GM21529 (cell line): ENCODE results near the gene IYD.

Experiments
- ATAC-seq: cut with Tn5 transposase; IDR thresholded peaks from one replicate; pipeline ENCODE4 v1.9.1; 2021; ENCODE audit not compliant: unreplicated experiment

IYD gene

DNA sequence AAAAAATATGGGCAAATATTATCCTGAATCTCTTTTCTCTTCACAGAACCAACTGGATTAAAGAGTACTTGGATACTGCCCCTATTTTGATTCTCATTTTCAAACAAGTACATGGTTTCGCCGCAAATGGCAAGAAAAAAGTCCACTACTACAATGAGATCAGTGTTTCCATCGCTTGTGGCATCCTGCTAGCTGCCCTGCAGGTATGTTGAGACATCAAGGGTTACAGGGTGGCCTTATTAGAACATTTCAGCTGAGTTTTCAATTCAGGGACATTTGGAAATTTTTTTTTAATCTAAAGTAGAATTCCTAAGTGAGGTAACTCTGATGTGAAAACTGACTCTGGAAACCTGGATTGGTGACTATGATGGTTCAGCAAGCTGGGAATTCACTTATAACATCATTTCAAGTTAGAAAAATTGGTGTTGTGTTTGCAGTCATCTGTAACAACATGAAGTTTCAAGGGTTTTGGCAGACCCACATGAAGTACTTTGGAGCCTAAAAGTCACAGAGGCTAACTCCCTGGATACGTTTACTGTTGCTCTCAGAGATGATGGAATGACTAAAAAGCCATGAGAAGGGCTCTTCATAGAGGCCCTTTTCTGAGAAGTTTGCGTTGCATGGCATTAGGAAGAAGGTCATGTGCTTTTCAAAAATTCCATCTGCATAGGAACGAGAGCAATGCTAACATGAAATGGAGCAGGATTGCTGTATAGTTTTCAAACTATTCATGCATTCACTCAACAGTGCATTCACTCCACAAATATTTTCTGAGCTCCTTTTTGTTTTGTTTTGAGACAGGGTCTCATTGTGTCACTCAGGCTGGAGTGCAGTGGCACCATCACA, 25.5 kb downstream of the IYD start:
- no peak for ATAC-seq

DNA sequence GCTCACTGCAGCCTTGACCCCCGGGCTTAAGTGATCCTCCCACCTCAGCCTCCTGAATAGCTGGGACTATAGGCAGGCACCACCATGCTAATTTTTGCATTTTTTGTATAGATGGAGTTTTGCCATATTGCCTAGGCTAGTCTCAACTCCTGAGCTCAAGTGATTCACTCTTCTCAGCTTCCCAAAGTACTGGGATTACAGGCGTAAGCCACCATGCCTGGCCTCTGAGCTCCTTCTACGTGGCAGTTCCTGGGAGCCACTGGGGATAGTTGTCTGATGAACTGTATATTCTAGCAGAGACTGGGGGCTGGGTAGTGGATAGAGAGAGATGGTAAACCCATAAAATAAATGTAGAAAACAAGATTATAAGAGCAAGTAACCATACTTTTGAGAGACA, 26.1 kb downstream of the IYD start:
- ATAC-seq: no peak

DNA sequence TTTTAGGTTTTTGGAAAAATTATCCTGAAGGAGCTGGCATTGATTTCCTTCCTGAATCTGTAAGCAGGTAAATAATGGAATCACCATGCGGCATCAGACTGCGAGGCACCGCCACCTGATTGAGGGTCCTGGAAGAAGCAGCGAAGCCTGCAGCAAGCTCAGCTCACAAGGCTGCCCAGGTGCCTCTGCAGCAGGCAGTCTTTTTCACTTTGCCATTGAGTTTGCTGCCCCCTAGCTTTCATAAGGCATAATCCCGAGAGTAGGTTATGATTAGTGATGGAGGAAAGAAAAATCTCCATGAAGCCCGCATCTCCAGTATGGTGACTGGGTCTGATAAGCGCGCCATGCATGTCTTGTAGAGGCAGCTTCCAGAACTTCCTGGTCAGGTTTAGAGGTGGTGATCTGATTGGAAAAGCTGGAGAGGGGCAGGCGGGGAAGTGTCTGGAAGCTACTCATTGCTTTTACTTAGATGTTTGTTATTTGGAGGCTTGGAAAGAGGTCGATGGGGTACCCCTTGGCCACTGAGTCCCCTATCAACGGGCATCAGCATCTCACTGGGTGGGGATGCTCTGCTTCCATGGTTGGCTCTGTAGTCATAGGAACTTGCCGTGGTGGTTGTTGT, 26.7 kb downstream of the IYD start:
- ATAC-seq: peak; percentile 75

DNA sequence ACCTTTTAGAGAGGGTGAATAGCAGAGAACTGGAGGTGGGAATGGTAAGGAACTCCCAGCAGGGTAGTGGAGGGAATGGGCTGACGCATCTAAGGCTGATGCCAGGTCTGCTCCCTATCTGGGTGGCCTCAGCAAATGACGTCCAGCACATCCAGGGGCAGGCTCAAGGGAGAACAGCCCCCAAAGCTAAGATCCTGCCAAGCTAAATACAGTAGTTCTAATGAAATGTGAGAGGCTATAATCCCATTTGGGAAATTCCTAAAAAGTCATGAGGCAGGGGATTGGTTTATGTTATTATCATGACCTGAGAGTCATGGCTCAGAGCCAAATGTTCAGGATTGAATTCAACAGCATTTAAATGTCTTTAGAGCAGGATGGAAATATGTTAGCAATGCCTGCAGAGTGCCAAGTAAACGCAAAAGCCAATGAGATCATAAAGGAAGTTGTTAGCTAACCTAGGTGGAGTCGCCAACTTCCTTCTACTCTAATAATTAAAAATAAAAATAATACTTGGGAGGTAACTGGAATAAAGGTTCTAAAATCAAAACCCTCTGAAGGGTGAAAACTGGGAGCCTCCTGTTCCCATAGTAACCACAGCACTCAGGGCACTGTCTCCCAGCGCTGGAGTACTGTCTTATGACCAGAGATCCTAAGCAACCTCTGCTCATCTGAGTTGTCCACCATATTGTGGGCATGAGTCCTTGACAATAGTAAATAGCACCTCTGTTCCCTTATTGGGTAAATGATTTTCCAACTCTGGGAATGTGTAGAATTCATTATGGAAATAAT, 34.8 kb downstream of the IYD start:
- no peak for ATAC-seq

DNA sequence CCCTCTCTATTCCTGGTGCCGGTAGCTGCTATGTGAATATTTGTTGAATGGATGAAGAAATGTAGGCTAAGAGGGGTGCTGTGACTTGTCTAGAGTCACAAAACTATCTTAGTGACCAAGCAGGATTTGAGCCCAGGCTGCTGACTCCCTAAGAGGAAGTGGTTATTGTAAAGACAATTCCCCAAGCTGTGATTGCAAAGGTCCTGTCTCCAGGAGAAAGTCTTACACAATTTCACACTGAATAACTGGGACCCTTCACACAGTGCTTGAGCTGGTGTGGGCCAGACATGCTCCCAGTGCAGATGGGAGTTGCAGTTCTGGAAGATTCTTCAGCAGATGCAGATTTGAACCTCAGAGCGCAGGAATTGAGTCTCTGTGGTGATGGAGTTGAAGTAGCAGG, 38.1 kb downstream of the IYD start:
- ATAC-seq: no peak

DNA sequence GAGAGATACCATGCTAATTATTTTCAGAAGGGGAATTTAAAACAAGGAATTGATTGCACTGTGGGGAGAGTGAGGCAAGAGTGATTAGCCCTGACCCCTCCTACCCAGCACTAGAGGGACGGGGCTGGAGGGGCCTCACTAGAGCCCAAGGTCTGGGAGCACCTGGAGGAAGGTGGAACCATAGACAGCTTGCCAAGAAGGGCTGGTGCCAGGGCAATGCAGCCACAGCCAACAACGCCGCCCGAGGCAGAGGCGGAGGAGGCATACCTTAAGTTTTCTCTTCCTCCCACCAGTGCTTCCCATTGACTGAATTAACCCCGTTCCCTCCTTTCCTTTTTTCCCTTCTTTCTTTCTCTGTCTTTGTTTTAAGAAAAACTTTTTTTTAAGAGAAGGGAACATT, 40.0 kb downstream of the IYD start:
- ATAC-seq: no peak

DNA sequence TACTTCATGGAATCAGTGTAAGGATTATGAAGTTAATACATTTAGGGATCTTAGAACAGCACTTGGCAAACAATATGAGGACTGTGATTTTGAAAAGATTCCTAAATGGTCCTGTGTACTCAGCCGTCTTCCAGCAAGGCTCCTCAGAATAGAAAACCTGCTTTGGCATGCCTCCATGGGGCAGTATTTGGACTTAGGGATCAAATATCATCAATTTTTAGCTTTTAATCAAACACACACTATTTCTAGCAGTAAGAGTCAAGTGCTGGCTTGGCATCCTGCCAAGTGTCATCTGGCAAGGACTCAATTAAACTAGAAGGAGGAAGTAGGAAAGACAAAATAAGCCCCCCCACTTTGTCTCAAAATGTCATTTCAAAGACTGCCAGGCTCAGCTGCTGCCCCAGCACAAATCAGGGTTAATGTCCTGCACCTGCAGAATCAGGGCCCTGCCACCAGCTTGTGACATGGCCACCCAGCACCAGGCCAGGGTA, 40.8 kb downstream of the IYD start:
- no peak for ATAC-seq

DNA sequence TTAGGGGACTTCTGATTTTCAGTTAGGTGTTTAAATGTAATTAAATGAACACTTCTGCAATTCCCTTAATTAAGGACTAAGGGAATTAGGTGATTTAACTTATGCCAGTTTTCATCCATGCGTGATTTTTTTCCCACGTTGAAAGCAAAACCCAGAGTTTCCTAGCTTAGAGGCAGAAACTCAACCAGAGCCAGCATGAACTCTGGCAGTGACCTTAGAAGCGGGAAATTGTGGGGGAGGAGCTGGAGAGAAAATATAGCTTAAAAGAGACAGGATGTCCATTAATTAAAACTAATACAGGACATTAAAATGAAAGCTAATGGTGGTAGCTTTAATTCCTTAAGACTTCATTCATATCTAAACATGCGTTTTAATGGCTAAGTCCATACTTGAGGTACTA, 41.6 kb downstream of the IYD start:
- ATAC-seq: no peak

DNA sequence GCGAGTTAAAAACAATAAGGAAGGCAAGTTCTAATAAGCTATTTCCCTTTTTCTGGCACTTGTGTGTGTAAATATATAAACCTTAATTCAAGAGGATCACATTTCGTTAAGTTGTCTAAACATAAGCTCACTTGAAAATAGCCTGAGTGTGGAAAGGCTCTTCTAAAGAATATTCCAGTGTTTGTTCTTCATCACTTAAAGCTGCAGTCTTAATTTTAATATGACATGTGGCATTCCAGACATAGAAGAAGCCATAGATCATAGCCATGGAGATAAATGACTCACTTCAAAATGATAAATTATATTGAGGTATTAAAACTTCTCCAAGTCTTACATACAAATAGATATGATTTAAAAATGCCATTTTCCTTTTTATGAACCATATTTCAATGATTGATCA, 42.1 kb downstream of the IYD start:
- ATAC-seq: no peak

DNA sequence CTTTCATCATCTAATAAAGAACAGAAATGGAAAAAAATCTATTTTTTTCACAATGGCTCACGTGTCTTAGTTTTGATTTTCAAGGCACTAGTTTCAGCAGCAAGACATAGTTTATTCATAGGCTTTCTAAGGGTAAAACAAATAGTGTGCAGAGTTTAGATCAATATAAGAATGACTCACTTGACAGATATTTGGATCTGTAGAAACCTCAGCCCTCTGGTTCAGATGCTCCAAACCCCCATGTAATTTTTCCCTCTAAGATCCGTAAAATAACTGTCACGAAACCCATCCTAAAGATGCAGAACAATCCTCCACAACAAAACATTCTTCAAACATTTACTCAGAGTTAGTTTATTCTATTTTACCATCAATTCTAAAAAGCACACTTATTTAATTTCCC, 43.4 kb downstream of the IYD start:
- no peak for ATAC-seq

DNA sequence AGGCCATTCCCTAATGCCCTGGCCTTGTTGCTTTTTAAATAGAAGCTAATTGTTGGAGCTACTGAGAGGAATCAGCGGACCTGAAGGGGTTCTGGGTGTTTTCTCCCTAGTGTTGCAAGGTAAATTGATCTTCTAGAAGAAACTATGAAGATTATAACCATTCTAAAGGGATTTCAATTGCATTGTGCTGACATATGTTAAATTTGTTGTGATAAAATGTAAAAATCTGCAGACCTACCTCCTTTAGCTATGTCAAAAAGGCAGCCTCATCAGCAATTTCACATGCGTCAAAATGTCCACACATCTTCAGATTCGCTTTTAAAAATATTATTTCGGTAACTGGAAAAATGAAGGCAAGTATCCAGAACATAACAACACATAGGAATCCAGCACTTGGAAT, 44.4 kb downstream of the IYD start:
- no peak for ATAC-seq

DNA sequence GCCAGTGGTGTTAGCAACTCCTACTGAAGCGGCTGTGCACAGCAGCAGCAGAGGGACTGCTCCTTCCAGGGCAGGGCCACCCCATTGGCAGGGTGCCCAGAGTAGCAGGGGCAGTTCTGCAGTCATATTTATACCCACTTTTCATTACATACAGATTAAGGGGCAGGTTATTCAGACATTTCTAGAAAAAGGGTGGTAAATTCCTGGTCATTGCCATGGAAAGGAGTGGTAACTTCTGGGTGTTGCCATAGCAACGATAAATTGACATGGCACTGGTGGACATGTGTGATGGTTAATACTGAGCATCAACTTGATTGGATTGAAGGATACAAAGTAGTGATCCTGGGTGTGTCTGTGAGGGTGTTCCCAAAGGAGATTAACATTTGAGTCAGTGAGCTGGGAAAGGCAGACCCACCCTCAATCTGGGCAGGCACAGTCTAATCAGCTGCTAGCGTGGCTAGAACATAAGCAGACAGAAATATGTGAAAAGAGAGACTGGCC, 45.0 kb downstream of the IYD start:
- ATAC-seq: no peak

DNA sequence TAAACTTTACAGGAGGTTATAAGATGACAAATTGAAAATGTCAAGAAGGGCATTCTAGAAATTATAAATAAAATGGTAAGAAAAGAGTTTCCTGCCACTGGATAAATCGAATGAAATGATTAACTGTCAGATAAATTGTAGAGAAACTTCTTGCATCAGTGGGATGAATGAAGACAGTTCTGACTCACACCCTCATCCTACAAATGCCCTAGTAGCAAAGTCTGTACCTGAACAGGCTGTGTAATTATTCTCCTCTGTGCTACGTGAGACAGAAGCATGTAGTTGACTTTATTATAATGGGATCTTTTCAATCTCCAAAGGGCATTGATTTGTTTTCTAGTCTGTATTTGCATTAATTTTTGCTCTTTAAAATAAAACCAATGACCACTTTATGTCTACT, 47.3 kb downstream of the IYD start:
- ATAC-seq: no peak

DNA sequence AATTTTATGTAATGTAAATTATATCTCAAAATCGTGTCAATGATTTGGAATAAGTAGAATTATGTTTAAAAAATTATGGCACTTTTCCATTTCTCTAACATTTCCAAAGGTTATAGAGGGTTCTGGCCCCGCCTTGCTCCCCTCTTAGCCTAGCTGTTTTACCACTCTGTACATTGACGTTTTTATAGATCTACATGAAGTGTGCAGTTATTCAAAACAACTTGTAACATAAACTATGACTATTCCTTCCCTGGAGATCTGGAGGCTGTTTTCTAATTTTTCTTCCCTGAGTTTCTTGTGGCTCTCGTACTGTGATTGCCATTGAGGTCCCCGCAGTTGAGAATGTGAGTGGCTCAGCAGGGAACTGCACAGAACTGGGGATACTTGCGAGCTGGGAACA, 48.4 kb downstream of the IYD start:
- no peak for ATAC-seq

DNA sequence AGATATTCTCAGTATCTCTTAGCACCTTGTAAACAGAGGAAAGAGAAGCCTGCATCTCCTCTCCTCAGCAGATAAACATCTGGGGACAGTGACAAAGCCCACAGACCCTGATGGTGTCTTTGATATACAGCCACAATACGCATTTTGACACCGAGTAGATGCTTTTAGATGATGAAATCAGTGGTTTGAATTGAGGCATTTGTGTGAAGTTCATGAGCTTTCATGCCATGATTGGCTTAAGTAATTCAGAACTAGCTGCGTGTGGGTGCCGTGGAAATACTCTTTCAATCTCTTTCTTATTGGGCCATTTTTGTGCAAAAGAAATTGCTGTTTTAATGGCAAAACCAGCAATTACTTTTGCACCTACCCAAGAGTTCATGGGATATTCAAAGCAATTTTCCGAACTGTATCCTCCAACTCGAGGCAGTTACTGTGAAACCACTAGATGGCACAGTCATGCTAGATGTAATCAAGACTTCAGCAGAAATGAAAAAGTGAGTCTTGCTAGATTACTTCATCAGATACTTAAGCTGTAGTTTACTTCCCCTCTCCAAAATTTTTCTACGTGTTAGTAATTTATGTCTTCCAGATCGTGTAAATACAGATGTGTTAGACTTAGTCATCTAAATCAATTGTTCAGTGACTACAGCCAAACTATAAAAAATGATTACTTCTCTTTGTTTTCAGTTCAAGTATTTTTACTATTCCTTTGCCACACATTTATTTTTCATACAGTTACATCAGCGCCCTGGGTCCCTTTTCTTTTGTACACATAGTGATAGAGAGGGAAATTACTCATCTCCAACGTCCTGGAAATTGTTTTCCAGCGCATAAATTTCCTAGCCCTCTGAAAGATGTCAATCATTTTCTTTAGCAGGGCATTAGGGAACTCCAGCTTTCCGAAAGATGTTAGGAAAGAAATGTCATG, 49.4 kb downstream of the IYD start:
- peak; percentile 77 for ATAC-seq

DNA sequence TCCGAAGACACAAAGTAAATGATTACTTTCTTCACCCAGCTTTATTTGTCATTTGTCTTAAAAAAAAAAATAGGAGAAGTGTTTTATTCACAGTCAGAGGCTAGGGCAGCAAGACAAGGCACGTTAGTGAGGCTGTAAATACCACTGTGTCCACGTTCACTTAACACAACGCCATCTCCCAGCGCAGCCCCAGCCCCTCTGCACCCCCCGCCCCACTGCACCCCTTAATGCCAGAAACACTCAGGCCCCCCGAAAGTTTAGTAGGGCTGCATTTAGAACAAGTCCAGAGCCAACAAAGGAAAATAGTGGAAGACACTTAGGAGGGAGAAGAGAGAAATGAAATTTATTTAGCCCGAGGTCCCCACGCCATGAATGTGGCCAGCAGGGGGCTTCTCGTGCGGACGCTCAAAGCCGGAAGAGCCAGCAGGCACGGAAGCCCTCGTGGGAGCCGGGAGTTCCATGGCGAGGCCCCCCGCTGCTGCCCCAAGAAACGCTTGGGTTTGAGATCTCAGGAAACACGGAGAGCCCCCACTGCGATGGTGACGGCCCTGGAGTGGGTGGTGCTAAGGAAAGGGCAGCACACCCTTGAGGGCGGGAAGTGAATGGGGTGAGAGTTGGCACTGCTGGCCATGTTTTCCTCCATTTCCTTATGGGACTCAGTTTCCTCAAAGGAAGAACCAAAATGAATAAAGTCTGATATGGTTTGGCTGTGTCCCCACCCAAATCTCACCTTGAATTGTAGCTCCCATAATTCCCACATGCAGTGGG, 50.2 kb downstream of the IYD start:
- no peak for ATAC-seq

DNA sequence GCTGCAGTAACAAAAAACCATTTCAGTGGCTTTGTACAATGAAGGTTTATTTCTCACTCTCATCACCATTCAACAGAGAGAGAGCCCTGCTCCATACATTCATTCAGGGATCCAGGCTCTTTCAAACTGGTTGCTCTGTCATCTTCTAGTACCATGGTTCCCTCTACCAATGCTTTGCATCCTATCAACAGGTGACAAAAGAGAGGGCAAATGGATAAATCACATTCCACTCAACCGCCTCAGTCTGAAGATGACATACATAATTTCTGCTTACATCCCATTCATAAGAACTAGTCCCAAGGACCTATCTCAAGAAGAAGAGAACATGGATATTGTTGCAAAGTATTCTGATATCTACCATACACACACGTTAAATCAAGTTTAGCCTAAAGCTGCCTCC, 51.6 kb downstream of the IYD start:
- ATAC-seq: no peak

DNA sequence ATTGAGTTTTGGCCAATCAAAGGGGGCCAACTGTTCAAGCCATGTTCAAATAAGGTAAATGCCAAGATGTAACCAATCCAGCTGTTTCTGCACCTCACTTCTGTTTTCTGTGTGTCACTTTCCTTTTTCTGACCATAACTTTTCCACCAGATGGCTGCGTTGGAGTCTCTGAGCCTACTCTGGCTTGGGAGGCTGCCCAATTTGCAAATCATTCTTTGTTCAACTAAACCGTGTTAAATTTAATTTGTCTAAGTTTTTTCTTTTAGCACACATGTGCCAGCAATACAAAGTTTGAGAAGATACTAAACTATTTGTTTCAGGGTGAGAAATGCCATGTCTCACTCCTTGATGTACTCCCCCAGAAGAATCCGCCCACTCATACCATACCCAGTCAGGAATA, 52.1 kb downstream of the IYD start:
- no peak for ATAC-seq

DNA sequence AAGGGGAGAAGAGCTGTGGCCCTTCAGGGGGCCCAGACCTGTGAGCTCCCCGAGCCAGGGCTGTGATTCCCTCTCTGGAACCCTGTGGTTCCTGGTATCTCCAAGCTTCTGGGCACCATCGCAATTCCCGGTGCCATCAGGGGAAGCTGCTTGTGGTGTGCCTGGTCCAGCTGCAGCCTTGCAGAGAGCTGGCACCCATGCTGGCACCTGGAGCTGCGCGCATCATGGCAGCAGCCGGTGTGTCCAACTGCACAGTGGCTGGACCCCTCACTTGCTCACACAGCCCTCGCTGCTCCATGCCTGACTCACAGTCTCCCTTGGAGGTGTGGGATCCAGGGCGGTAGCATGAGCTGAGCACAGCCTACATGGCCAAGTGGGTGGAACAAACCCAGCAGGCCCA, 56.7 kb downstream of the IYD start:
- no peak for ATAC-seq

DNA sequence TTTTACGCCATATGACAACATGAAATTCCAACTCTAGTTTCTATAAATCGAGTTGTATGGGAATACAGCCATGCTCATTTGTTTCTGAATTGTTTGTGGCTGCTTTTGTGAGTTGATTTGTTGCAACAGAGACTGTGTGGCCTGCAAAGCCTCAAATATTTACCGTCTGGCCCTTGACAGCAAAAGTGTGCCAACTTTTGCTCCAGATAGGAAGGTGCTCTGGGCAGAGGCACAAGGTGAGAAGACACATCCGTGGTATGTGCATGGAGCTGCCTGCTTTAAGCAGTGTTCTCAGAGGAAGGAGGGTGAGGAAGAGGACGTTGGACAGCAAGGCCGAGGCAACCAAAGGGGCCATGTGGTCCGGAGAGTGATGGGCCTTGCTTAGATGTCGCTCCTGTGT, 57.4 kb downstream of the IYD start:
- ATAC-seq: no peak
